Activated CD8-positive, alpha-beta T cell treated with anti-CD3 and anti-CD28 coated beads for 36 hours (primary cell): Measurements from ENCODE around the gene SEMA3D. TPM values are rescaled to one million over a fixed set of nuclear protein-coding genes. Genes with fewer than 3 reads are reported as not detected.

ENCODE experiments used
- ATAC-seq: fragments of 200-7000 bp; cut with Tn5 transposase; one replicate; pipeline ENCODE4 v1.10.0; 2021; ENCODE audit warnings: mild to moderate bottlenecking, moderate library complexity
- CTCF ChIA-PET: fragments of 350-600 bp; sonication (Branson Sonifier 250); formaldehyde crosslinking; loops from one replicate; lab custom pipeline; 2021; ENCODE audit warnings: antibody characterized with exemption; lab: Charles Lee
- POLR2A ChIA-PET: fragments of 350-600 bp; sonication (Branson Sonifier 250); formaldehyde crosslinking; loops from one replicate; lab custom pipeline; 2021; ENCODE audit warnings: antibody characterized with exemption; lab: Charles Lee
- DNase-seq: peaks from one replicate; pipeline ENCODE4 v3.0.0-alpha.2; 2020
- H3K27ac Mint-ChIP-seq: one replicate; pipeline ENCODE4 v1.8.0; 2021; ENCODE audit warnings: mild to moderate bottlenecking, mixed read lengths
- H3K27me3 Mint-ChIP-seq: one replicate; pipeline ENCODE4 v1.8.0; 2021; ENCODE audit warnings: mixed read lengths
- H3K36me3 Mint-ChIP-seq: one replicate; pipeline ENCODE4 v1.8.0; 2021; ENCODE audit warnings: low read depth, mixed read lengths
- H3K4me1 Mint-ChIP-seq: one replicate; pipeline ENCODE4 v1.8.0; 2021; ENCODE audit warnings: low read depth, mixed read lengths
- H3K4me3 Mint-ChIP-seq: one replicate; pipeline ENCODE4 v1.8.0; 2021; ENCODE audit warnings: mild to moderate bottlenecking, moderate library complexity, mixed read lengths
- H3K9me3 Mint-ChIP-seq: one replicate; pipeline ENCODE4 v1.8.0; 2021; ENCODE audit warnings: mixed read lengths
- intact Hi-C: fragments of 100-400 bp; cut with micrococcal nuclease; formaldehyde crosslinking; loops from one replicate; pipeline ENCODE4 v1.10.0; 2022
- total RNA-seq, 2 experiments: library from RNA; stranded (reverse); gene quantifications; one replicate each; pipeline ENCODE4 v1.2.3, GENCODE V29; 2021
- TF ChIP-seq, protein P1 (sequence below): fragments of 200-600 bp; IDR thresholded peaks from one replicate; pipeline ENCODE4 v1.8.0; 2022; ENCODE audit warnings: antibody characterized with exemption, mild to moderate bottlenecking

SEMA3D gene
- total RNA-seq, 2 experiments from 2014 or later: not detected

DNA sequence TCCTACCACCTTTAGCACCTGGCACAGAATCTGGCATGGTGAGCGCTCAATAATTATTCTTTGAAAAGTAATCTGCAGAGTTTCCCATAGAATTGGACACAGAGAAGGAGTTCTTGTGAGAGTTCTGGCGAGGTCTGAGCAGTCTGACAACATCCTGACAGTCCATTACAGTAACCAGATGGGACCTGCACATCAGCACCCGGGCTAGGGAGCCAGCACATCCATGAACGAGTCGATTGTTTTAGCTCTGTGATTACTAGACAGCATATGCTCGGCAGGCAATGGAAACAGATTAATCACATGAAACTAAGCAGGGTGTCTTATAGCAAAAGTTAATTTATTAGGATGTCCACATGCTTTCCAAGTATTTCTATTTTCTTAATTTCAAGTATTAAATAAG is 96.7 kb downstream of the SEMA3D start:
- Mint-ChIP-seq H3K4me1 (no peaks in the 10 kb centered on the region), H3K9me3 (no peaks in the 10 kb centered on the region), H3K4me3 (no peak overlapping the region), H3K36me3 (no peaks in the 10 kb centered on the region), H3K27ac (no peak overlapping the region), H3K27me3 (no peaks in the 10 kb centered on the region)
- CTCF ChIA-PET: no interaction called here
- POLR2A ChIA-PET: no interaction called here
- TF ChIP-seq, protein P1, sequence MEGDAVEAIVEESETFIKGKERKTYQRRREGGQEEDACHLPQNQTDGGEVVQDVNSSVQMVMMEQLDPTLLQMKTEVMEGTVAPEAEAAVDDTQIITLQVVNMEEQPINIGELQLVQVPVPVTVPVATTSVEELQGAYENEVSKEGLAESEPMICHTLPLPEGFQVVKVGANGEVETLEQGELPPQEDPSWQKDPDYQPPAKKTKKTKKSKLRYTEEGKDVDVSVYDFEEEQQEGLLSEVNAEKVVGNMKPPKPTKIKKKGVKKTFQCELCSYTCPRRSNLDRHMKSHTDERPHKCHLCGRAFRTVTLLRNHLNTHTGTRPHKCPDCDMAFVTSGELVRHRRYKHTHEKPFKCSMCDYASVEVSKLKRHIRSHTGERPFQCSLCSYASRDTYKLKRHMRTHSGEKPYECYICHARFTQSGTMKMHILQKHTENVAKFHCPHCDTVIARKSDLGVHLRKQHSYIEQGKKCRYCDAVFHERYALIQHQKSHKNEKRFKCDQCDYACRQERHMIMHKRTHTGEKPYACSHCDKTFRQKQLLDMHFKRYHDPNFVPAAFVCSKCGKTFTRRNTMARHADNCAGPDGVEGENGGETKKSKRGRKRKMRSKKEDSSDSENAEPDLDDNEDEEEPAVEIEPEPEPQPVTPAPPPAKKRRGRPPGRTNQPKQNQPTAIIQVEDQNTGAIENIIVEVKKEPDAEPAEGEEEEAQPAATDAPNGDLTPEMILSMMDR: no peak
- DNase-seq: no peak
- no peak for ATAC-seq
- intact Hi-C loops: no loop called here

DNA sequence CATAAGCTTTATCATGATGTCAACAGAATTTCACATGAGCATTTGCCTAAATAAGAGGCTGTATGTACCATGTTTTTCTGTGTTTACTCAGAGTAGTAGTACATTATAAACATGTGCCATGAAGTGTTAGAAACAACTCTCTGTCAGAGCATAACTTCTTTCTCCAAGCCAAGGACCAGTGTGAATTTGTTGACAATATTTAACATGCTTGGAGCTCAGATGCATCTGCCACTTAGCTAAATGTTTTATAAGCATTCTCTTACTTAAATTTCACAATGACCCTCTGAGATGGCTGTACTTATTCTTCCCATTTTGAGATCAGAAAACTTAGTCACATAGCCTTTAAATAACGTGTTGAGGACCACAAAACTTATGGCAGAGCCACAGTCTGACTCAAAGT is 105.0 kb downstream of the SEMA3D start:
- H3K36me3 Mint-ChIP-seq: no peaks in the 10 kb centered on the region
- no peak overlapping the region for H3K4me3 Mint-ChIP-seq
- POLR2A ChIA-PET: no interaction called here
- TF ChIP-seq, protein P1: no peak
- no peak overlapping the region for H3K27ac Mint-ChIP-seq
- no peaks in the 10 kb centered on the region for H3K4me1 Mint-ChIP-seq
- ATAC-seq (no peak), DNase-seq (no peak)
- no peaks in the 10 kb centered on the region for H3K9me3 Mint-ChIP-seq
- intact Hi-C loops: no loop called here
- CTCF ChIA-PET: no interaction called here
- H3K27me3 Mint-ChIP-seq: no peaks in the 10 kb centered on the region

DNA sequence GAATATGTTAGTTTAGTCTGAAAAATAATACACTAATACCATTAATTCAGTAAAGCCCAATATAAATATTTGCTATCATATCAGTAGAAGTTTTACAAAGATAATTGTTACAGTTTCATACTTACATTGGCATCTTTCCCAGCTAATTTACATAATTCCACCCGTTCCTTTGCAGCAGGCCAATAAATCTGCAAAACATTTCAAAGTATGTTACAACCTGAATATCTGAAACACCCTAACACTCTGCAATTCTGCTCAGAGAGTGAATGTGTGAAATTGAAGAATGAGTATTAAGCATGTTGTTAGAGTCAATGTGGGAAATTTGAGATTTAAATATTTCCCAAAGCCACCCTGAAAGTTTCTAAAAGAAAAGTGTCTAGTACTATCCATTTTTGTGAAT is 105.5 kb downstream of the SEMA3D start:
- no peaks in the 10 kb centered on the region for H3K27me3 Mint-ChIP-seq
- H3K4me1 Mint-ChIP-seq: no peaks in the 10 kb centered on the region
- POLR2A ChIA-PET: no interaction called here
- no peaks in the 10 kb centered on the region for H3K9me3 Mint-ChIP-seq
- ATAC-seq (no peak), DNase-seq (no peak)
- H3K27ac Mint-ChIP-seq: no peak overlapping the region
- no peak overlapping the region for H3K4me3 Mint-ChIP-seq
- H3K36me3 Mint-ChIP-seq: no peaks in the 10 kb centered on the region
- intact Hi-C loops: no loop called here
- CTCF ChIA-PET: no interaction called here
- TF ChIP-seq, protein P1: no peak

DNA sequence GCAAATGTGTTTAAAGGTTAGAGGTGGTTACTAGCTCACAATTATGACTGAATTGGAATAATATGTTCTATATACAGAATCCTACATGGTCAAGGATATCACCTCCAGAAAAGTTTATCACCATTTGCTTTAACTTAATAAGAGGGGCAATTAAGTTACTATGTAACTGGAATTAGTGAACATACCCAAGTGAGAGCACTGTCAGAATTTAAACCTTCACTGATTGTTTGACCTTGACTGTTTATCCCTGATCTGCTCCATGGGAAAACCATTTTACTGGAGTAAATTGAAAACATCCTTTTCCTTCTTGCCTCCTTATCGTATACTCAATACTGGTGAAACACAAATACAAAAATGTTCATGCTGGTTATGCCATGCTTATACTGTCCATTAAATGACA is 107.4 kb downstream of the SEMA3D start:
- H3K27ac Mint-ChIP-seq: no peak overlapping the region
- intact Hi-C loops: no loop called here
- CTCF ChIA-PET: no interaction called here
- no peak for ATAC-seq
- H3K4me3 Mint-ChIP-seq: no peak overlapping the region
- no peaks in the 10 kb centered on the region for H3K36me3 Mint-ChIP-seq
- no peaks in the 10 kb centered on the region for H3K9me3 Mint-ChIP-seq
- TF ChIP-seq, protein P1: no peak
- H3K4me1 Mint-ChIP-seq: no peaks in the 10 kb centered on the region
- no peak for DNase-seq
- H3K27me3 Mint-ChIP-seq: no peaks in the 10 kb centered on the region
- POLR2A ChIA-PET: no interaction called here

DNA sequence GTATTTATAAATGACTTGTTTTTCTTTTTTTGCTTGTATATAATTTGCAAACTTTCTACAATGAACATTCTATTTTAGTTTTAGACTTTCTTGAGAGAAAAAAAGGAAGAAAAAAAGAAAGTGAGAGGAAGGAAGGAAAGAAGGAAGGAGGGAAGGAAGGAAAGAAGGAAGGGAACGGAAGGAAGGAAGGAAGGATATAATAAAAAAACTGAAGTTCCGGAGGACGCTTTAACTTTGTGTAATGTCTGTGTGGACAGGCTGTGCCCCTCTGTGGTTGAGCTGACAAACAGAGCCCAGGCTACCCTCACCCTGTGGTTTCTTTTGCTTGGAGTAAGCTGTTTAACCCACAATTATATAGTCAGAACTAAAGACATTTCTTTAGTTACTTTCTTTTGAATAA is 108.7 kb downstream of the SEMA3D start:
- TF ChIP-seq, protein P1: no peak
- ChIA-PET POLR2A (no interaction called here), CTCF (no interaction called here)
- Mint-ChIP-seq H3K27me3 (no peaks in the 10 kb centered on the region), H3K27ac (no peak overlapping the region), H3K4me3 (no peak overlapping the region), H3K36me3 (no peaks in the 10 kb centered on the region), H3K9me3 (no peaks in the 10 kb centered on the region), H3K4me1 (no peaks in the 10 kb centered on the region)
- intact Hi-C loops: no loop called here
- DNase-seq: no peak
- no peak for ATAC-seq
